IMR-90 (cell line): ENCODE results near the gene MAT2B. TPM values are rescaled to one million over a fixed set of nuclear protein-coding genes. Genes with fewer than 3 reads are reported as not detected.
"Not testable (repeated sequence)": the region's sequence is repeated elsewhere in the genome, so short reads cannot be mapped to it uniquely, and the experiment has no call there.

ENCODE experiments used
- ATAC-seq: fragments of 200-7000 bp; cut with Tn5 transposase; 2 replicates; pipeline ENCODE4 v1.9.1; 2020; ENCODE audit warnings: low read depth, mild to moderate bottlenecking, moderate library complexity
- BruUV-seq: library from RNA; stranded (reverse); fragments of 400-500 nt; replicated peaks from 2 replicates; lab custom pipeline; 2021; lab: Mats Ljungman, UMichigan
- CTCF ChIA-PET: fragments of 300-600 bp; formaldehyde crosslinking; extraction: SDS; loops from one replicate; lab custom pipeline; 2021; ENCODE audit warnings: antibody characterized with exemption; lab: Yijun Ruan, JAX
- POLR2A ChIA-PET: fragments of 300-600 bp; sonication (Branson Sonifier 250); formaldehyde crosslinking; loops from one replicate; lab custom pipeline; 2022; ENCODE audit warnings: antibody characterized with exemption; ENCODE audit not compliant: unreplicated experiment; lab: Charles Lee
- DNase-seq: peaks from one replicate; pipeline ENCODE4 v3.0.0; 2013
- H2AFZ ChIP-seq: replicated peaks from 2 replicates; pipeline ENCODE3; 2013; ENCODE audit warnings: low read length, mild to moderate bottlenecking; ENCODE audit not compliant: poor library complexity
- H2AK5ac ChIP-seq: 2 replicates; pipeline ENCODE4 v1.6.1; 2013; ENCODE audit warnings: low read depth, low read length, inconsistent platforms
- H2AK9ac ChIP-seq: replicated peaks from 2 replicates; pipeline ENCODE3; 2013; ENCODE audit warnings: mild to moderate bottlenecking, low read depth, low read length, moderate library complexity; ENCODE audit not compliant: poor library complexity
- H2BK120ac ChIP-seq: 2 replicates; pipeline ENCODE4 v1.6.1; 2013; ENCODE audit warnings: low read depth, low read length, inconsistent platforms
- H2BK15ac ChIP-seq: 3 replicates; pipeline ENCODE4 v1.6.1; 2013; ENCODE audit warnings: low read depth, low read length, inconsistent platforms
- H2BK20ac ChIP-seq: 2 replicates; pipeline ENCODE4 v1.6.1; 2013; ENCODE audit warnings: low read depth, mild to moderate bottlenecking, inconsistent platforms, low read length, moderate library complexity
- H2BK5ac ChIP-seq: 2 replicates; pipeline ENCODE4 v1.6.1; 2013; ENCODE audit warnings: mild to moderate bottlenecking, low read depth, low read length, inconsistent platforms; ENCODE audit not compliant: poor library complexity, severe bottlenecking
- H3K14ac ChIP-seq: replicated peaks from 2 replicates; pipeline ENCODE4 v1.6.1; 2013; ENCODE audit warnings: low read depth, low read length, inconsistent platforms
- H3K18ac ChIP-seq: 2 replicates; pipeline ENCODE4 v1.6.1; 2013; ENCODE audit warnings: low read depth, low read length, control low read depth
- H3K23ac ChIP-seq: 2 replicates; pipeline ENCODE4 v1.6.1; 2013; ENCODE audit warnings: low read depth, low read length, inconsistent platforms
- H3K27ac ChIP-seq: 2 replicates; pipeline ENCODE4 v1.5.1; 2013; ENCODE audit warnings: mild to moderate bottlenecking, control low read depth, low read length; ENCODE audit not compliant: insufficient read depth
- H3K27me3 ChIP-seq: 2 replicates; pipeline ENCODE4 v1.6.1; 2013; ENCODE audit warnings: low read length; ENCODE audit not compliant: control insufficient read depth, insufficient read depth
- H3K36me3 ChIP-seq: 2 replicates; pipeline ENCODE4 v1.6.1; 2013; ENCODE audit warnings: low read length, mixed read lengths; ENCODE audit not compliant: control insufficient read depth, insufficient read depth
- H3K4ac ChIP-seq: 2 replicates; pipeline ENCODE4 v1.6.1; 2013; ENCODE audit warnings: low read depth, low read length, inconsistent platforms
- H3K4me1 ChIP-seq: 2 replicates; pipeline ENCODE4 v1.6.1; 2013; ENCODE audit warnings: low read length, mixed read lengths; ENCODE audit not compliant: control insufficient read depth, insufficient read depth
- H3K4me2 ChIP-seq: 2 replicates; pipeline ENCODE4 v1.6.1; 2013; ENCODE audit warnings: low read depth, mild to moderate bottlenecking, control low read depth, low read length, moderate library complexity
- H3K4me3 ChIP-seq: 2 replicates; pipeline ENCODE4 v1.5.1; 2013; ENCODE audit warnings: low read depth, mild to moderate bottlenecking, control low read depth, low read length, moderate library complexity; ENCODE audit not compliant: insufficient read depth
- H3K56ac ChIP-seq: 2 replicates; pipeline ENCODE4 v1.6.1; 2013; ENCODE audit warnings: low read length, inconsistent platforms; ENCODE audit not compliant: insufficient read depth; ENCODE audit errors: extremely low read depth
- H3K79me1 ChIP-seq, 2 experiments: 2 replicates each; pipeline ENCODE4 v1.6.1; 2013; ENCODE audit warnings: low read length in 2 of 2, inconsistent platforms in 1 of 2, low read depth in 1 of 2
- H3K9ac ChIP-seq: 2 replicates; pipeline ENCODE4 v1.6.1; 2013; ENCODE audit warnings: low read depth, low read length, control low read depth
- H3K9me1 ChIP-seq: 2 replicates; pipeline ENCODE4 v1.6.1; 2013; ENCODE audit warnings: low read length, inconsistent platforms; ENCODE audit not compliant: insufficient read depth
- H3K9me3 ChIP-seq: 2 replicates; pipeline ENCODE4 v1.6.1; 2013; ENCODE audit warnings: low read length; ENCODE audit not compliant: control insufficient read depth, insufficient read depth
- H4K20me1 ChIP-seq: 2 replicates; pipeline ENCODE4 v1.6.1; 2013; ENCODE audit warnings: low read length, inconsistent platforms; ENCODE audit not compliant: insufficient read depth
- H4K5ac ChIP-seq: 2 replicates; pipeline ENCODE4 v1.6.1; 2013; ENCODE audit warnings: mild to moderate bottlenecking, low read depth, low read length, control low read depth
- H4K8ac ChIP-seq, 2 experiments: 2 replicates each; pipeline ENCODE4 v1.6.1; 2013; ENCODE audit warnings: low read depth in 2 of 2, low read length in 2 of 2, control low read depth in 1 of 2, inconsistent platforms in 1 of 2
- H4K91ac ChIP-seq: 2 replicates; pipeline ENCODE4 v1.6.1; 2013; ENCODE audit warnings: low read depth, low read length, inconsistent platforms; ENCODE audit not compliant: insufficient read depth
- CTCF ChIP-seq: conservative IDR thresholded peaks from 2 replicates; pipeline ENCODE4 v1.5.1; 2012; ENCODE audit warnings: mild to moderate bottlenecking, low read depth, low read length, improper control_type of control experiment
- ELK1 ChIP-seq: fragments of 150-350 bp; IDR thresholded peaks from 2 replicates; pipeline ENCODE4 v1.6.1; 2016; ENCODE audit warnings: low read depth, mild to moderate bottlenecking, low read length, moderate library complexity, borderline replicate concordance
- FOS ChIP-seq: fragments of 150-350 bp; IDR thresholded peaks from 2 replicates; pipeline ENCODE4 v1.6.1; 2016; ENCODE audit warnings: low read depth, low read length
- RAD21 ChIP-seq: IDR thresholded peaks from 2 replicates; pipeline ENCODE4 v1.6.1; 2012; ENCODE audit warnings: low read length, improper control_type of control experiment
- WGBS, 2 experiments: methylation state at CpG; one replicate each; pipeline versions ENCODE4 v1.1.5 to v1.1.7; 2013; ENCODE audit warnings: missing lambda C conversion rate in 2 of 2; ENCODE audit not compliant: insufficient read length in 1 of 2; ENCODE audit errors: extremely low coverage in 2 of 2; 5-methylcytosine and 5-hydroxymethylcytosine counted together
- dilution Hi-C: fragments of 300-500 bp; cut with HindIII; formaldehyde crosslinking; loops from one replicate; pipeline ENCODE4 v1.14.3; 2018; ENCODE audit warnings: low sequenced_read_pairs; ENCODE audit not compliant: unreplicated experiment
- in situ Hi-C: fragments of 300-500 bp; cut with MboI; formaldehyde crosslinking; loops from 3 replicates; pipeline ENCODE4 v1.14.3; 2019; ENCODE audit warnings: low sequenced_read_pairs, inconsistent platforms, mixed read lengths
- intact Hi-C: fragments of 100-400 bp; cut with micrococcal nuclease; formaldehyde crosslinking; loops from 2 replicates; pipeline ENCODE4 v1.10.0; 2022
- polyA plus RNA-seq, 3 experiments: library from polyadenylated mRNA; depleted of rRNA; stranded (reverse); fragments of >200 nt; gene quantifications; 2 replicates each; pipeline ENCODE4 v1.2.3, GENCODE V29; 2012; ENCODE audit warnings: low replicate concordance in 1 of 3
- total RNA-seq: library from RNA; depleted of rRNA; stranded (reverse); fragments of >200 nt; gene quantifications from 2 replicates; pipeline ENCODE4 v1.2.3, GENCODE V29; 2012

MAT2B gene
- total and polyA plus RNA-seq, 2 of the 4 experiments (the other 2 are of a cell fraction), result 41.7 to 80.3 TPM

- in situ Hi-C loops (no loop called here), dilution Hi-C loops (no loop called here), intact Hi-C loops (no loop called here)
- Histone ChIP-seq H4K20me1 (no peaks in the 10 kb centered on the region), H3K9me1 (no peaks in the 10 kb centered on the region), H3K18ac (no peak overlapping the region), H2AK9ac (no peak overlapping the region), H3K9me3 (no peaks in the 10 kb centered on the region), H2BK5ac (no peak overlapping the region), H4K91ac (no peak overlapping the region), H2BK15ac (no peak overlapping the region), H3K27ac (no peak overlapping the region), H2AFZ (no peak overlapping the region), H2BK20ac (no peak overlapping the region), H3K27me3 (no peaks in the 10 kb centered on the region), H3K79me1 (no peaks in the 10 kb centered on the region), H3K4me2 (no peak overlapping the region), H3K23ac (no peak overlapping the region), H3K36me3 (no peaks in the 10 kb centered on the region), H3K56ac (no peak overlapping the region), H3K4me1 (no peaks in the 10 kb centered on the region), H3K14ac (no peak overlapping the region), H3K4ac (no peak overlapping the region), H2BK120ac (no peak overlapping the region), H2AK5ac (no peak overlapping the region), H3K9ac (no peak overlapping the region), H3K4me3 (no peak overlapping the region), H4K5ac (no peak overlapping the region), H4K8ac (no peak overlapping the region)
- ATAC-seq (no peak), DNase-seq (no peak)
- whole genome bisulfite sequencing, 2 experiments, result 100% methylated on average over 2 of the region's 3 CpGs; no CpG with 5 or more reads in 1 of the 2 experiments
- no TSS peak for BruUV-seq
- ChIA-PET CTCF (no interaction called here), POLR2A (no interaction called here)
- TF ChIP-seq ELK1 (no peak), FOS (no peak), CTCF (no peak), RAD21 (no peak)
Observed at GRCh38 chr5:163535290-163535689, 29.9 kb downstream of the MAT2B start.

DNA sequence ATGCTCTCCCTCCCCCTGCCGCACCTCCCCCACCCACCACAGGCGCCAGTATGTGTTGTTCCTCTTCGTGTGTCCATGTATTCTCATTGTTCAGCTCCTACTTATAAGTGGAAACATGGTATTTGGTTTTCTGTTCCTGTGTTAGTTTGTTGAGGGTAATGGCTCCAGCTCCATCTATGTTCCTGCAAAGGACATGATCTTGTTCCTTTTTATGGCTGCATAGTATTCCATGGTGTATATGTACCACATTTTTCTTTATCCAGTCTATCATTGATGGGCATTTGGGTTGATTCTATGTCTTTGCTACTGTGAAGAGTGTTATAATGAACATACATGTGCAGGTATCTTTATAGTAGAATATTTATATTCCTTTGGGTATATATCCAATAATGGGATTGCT lies 31.0 kb downstream of the MAT2B start:
- H4K20me1 ChIP-seq, H3K4me2 ChIP-seq, H4K5ac ChIP-seq, H4K8ac ChIP-seq, H4K91ac ChIP-seq, POLR2A ChIA-PET, H2AFZ ChIP-seq, H3K23ac ChIP-seq, H2BK20ac ChIP-seq, H2AK9ac ChIP-seq, H2BK5ac ChIP-seq, CTCF ChIA-PET, in situ Hi-C loops, H3K4me1 ChIP-seq, H3K27ac ChIP-seq, H3K18ac ChIP-seq, H3K27me3 ChIP-seq, H3K9me1 ChIP-seq, H3K4me3 ChIP-seq, H2BK15ac ChIP-seq, intact Hi-C loops, H3K9ac ChIP-seq, DNase-seq, H3K36me3 ChIP-seq, H3K14ac ChIP-seq, H3K56ac ChIP-seq, dilution Hi-C loops, H3K9me3 ChIP-seq, H3K4ac ChIP-seq, H3K79me1 ChIP-seq, BruUV-seq, H2BK120ac ChIP-seq, H2AK5ac ChIP-seq, ATAC-seq: not testable (repeated sequence)
- no CpG with 5 or more reads among the region's 3 CpGs for WGBS, 2 experiments
